SK-N-SH (cell line): ENCODE results near the gene ZNF503.

Source experiments
- MXI1 ChIP-seq: IDR thresholded peaks from 2 replicates; pipeline ENCODE4 v1.6.1; 2012; ENCODE audit warnings: mild to moderate bottlenecking, low read depth, low read length, improper control_type of control experiment
- TF ChIP-seq, protein P1 (sequence below): fragments of 200-600 bp; sonication (generic); IDR thresholded peaks from 2 replicates; pipeline ENCODE4 v1.6.1; 2017; ENCODE audit warnings: antibody characterized with exemption, mild to moderate bottlenecking, moderate library complexity
- TF ChIP-seq, protein P2 (sequence below): IDR thresholded peaks from 2 replicates; pipeline ENCODE4 v1.4.0; 2012; ENCODE audit warnings: low read depth, borderline replicate concordance
- TF ChIP-seq, protein P3 (sequence below): IDR thresholded peaks from 2 replicates; pipeline ENCODE4 v1.6.1; 2012; ENCODE audit warnings: mild to moderate bottlenecking, low read depth, low read length, moderate library complexity

DNA sequence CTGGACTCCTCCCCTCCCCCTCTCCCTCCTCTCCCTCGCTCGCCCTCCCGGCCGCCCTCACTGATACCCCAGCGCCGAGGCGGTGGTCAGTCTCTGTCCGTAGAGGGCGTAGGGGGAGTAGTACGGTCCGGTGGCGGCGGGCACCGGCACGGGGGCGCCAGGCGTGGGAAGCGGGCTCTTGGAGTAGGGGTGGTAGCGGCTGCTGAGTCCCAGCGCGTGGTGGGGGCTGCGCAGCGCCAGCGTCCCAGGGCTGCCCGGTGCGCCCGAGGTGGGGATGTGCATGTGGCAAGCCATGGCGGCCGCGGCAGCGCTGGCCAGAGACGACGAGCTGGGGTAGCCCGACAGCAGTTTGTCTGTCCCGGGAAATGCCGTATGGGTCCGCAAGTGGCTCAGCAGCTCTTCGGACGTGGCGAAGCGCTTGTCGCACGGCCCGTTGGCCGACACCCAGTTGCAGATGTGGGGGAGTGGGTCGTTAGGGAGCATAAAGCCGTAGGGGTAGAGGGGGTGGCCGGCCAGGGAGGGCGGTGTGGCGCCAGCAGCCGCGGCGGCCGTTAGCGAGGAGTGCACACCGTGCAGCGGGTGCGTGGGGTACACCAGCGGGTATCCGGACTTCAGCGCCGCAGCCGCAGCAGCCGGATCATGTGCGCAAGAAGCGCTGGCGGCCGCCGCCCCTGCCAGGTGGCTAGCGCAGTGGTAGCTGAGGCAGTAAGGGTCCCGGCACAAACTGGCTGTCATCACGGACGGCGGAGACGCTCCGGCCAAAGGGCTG is 2.7 kb downstream of the ZNF503 start:
- TF ChIP-seq MXI1: no peak
- TF ChIP-seq, protein P1, sequence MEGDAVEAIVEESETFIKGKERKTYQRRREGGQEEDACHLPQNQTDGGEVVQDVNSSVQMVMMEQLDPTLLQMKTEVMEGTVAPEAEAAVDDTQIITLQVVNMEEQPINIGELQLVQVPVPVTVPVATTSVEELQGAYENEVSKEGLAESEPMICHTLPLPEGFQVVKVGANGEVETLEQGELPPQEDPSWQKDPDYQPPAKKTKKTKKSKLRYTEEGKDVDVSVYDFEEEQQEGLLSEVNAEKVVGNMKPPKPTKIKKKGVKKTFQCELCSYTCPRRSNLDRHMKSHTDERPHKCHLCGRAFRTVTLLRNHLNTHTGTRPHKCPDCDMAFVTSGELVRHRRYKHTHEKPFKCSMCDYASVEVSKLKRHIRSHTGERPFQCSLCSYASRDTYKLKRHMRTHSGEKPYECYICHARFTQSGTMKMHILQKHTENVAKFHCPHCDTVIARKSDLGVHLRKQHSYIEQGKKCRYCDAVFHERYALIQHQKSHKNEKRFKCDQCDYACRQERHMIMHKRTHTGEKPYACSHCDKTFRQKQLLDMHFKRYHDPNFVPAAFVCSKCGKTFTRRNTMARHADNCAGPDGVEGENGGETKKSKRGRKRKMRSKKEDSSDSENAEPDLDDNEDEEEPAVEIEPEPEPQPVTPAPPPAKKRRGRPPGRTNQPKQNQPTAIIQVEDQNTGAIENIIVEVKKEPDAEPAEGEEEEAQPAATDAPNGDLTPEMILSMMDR: no peak
- TF ChIP-seq, protein P2, sequence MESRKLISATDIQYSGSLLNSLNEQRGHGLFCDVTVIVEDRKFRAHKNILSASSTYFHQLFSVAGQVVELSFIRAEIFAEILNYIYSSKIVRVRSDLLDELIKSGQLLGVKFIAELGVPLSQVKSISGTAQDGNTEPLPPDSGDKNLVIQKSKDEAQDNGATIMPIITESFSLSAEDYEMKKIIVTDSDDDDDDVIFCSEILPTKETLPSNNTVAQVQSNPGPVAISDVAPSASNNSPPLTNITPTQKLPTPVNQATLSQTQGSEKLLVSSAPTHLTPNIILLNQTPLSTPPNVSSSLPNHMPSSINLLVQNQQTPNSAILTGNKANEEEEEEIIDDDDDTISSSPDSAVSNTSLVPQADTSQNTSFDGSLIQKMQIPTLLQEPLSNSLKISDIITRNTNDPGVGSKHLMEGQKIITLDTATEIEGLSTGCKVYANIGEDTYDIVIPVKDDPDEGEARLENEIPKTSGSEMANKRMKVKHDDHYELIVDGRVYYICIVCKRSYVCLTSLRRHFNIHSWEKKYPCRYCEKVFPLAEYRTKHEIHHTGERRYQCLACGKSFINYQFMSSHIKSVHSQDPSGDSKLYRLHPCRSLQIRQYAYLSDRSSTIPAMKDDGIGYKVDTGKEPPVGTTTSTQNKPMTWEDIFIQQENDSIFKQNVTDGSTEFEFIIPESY: 0 out of 2 replicates have a peak, but pooled peaks have one; percentile 32
- TF ChIP-seq, protein P3, sequence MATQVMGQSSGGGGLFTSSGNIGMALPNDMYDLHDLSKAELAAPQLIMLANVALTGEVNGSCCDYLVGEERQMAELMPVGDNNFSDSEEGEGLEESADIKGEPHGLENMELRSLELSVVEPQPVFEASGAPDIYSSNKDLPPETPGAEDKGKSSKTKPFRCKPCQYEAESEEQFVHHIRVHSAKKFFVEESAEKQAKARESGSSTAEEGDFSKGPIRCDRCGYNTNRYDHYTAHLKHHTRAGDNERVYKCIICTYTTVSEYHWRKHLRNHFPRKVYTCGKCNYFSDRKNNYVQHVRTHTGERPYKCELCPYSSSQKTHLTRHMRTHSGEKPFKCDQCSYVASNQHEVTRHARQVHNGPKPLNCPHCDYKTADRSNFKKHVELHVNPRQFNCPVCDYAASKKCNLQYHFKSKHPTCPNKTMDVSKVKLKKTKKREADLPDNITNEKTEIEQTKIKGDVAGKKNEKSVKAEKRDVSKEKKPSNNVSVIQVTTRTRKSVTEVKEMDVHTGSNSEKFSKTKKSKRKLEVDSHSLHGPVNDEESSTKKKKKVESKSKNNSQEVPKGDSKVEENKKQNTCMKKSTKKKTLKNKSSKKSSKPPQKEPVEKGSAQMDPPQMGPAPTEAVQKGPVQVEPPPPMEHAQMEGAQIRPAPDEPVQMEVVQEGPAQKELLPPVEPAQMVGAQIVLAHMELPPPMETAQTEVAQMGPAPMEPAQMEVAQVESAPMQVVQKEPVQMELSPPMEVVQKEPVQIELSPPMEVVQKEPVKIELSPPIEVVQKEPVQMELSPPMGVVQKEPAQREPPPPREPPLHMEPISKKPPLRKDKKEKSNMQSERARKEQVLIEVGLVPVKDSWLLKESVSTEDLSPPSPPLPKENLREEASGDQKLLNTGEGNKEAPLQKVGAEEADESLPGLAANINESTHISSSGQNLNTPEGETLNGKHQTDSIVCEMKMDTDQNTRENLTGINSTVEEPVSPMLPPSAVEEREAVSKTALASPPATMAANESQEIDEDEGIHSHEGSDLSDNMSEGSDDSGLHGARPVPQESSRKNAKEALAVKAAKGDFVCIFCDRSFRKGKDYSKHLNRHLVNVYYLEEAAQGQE: no peak
